T-cell (primary cell): ENCODE results near the gene PTPRM. TPM values are rescaled to one million over a fixed set of nuclear protein-coding genes. Genes with fewer than 3 reads are reported as not detected.

Source experiments
- ATAC-seq, 4 experiments: fragments of 200-7000 bp in 3 of 4; fragments of 150-1000 bp in 1 of 4; cut with Tn5 transposase; replicated peaks in 1 of 4; 1 replicate in 3 of 4; 2 replicates in 1 of 4; pipeline ENCODE4 v1.10.0; 2021; ENCODE audit warnings: moderate library complexity in 3 of 4, mild to moderate bottlenecking in 2 of 4, moderate number of reproducible peaks in 1 of 4
- CTCF ChIA-PET, 2 donors: fragments of 300-600 bp; sonication (Branson Sonifier 250); formaldehyde crosslinking; loops; one replicate each; lab custom pipeline; 2022; ENCODE audit warnings: antibody characterized with exemption in 2 of 2; lab: Charles Lee
- POLR2A ChIA-PET, 2 donors: fragments of 300-600 bp; sonication (Branson Sonifier 250); formaldehyde crosslinking; loops; one replicate each; lab custom pipeline; 2022; ENCODE audit warnings: antibody characterized with exemption in 2 of 2; lab: Charles Lee
- DNase-seq, 35 experiments: peaks; one replicate each; pipeline versions ENCODE4 v3.0.0 to v3.0.0-alpha.2; 2013 to 2023
- H3K27ac ChIP-seq: one replicate; pipeline ENCODE4 v1.5.1; 2013; ENCODE audit warnings: low read length
- H3K27me3 ChIP-seq, 2 experiments: replicated peaks in 1 of 2; 1 replicate in 1 of 2; 2 replicates in 1 of 2; pipeline versions ENCODE4 v1.6.1 to v1.7.0; 2013; ENCODE audit warnings: low read length in 1 of 2, mixed read lengths in 1 of 2; ENCODE audit not compliant: control insufficient read depth in 2 of 2, insufficient read depth in 2 of 2; ENCODE audit errors: extremely low read depth in 1 of 2
- H3K36me3 ChIP-seq, 2 donors: 1 replicate in 1 of 2; 2 replicates in 1 of 2; pipeline versions ENCODE4 v1.6.1 to v1.7.0; 2013; ENCODE audit warnings: low read length in 1 of 2; ENCODE audit not compliant: control insufficient read depth in 2 of 2, insufficient read depth in 1 of 2; ENCODE audit errors: extremely low read depth in 1 of 2
- H3K4me1 ChIP-seq, 2 experiments: 1 replicate in 1 of 2; 2 replicates in 1 of 2; pipeline versions ENCODE4 v1.6.1 to v1.7.0; 2013; ENCODE audit warnings: low read length in 2 of 2, mixed read lengths in 1 of 2; ENCODE audit not compliant: insufficient read depth in 2 of 2, control insufficient read depth in 1 of 2; ENCODE audit errors: extremely low read depth in 1 of 2
- H3K4me3 ChIP-seq, 2 donors: 1 replicate in 1 of 2; 2 replicates in 1 of 2; pipeline versions ENCODE4 v1.5.1 to v1.7.0; 2013; ENCODE audit warnings: mild to moderate bottlenecking in 2 of 2, low read length in 1 of 2, moderate library complexity in 1 of 2; ENCODE audit not compliant: control insufficient read depth in 1 of 2; ENCODE audit errors: extremely low read depth in 1 of 2
- H3K9me3 ChIP-seq: 2 replicates; pipeline ENCODE4 v1.7.0; 2013
- H3K27ac Mint-ChIP-seq, 2 donors: one replicate each; pipeline ENCODE4 v1.8.0; 2020 to 2021; ENCODE audit warnings: mild to moderate bottlenecking in 2 of 2, mixed read lengths in 2 of 2
- H3K27me3 Mint-ChIP-seq, 2 donors: one replicate each; pipeline ENCODE4 v1.8.0; 2021 to 2022; ENCODE audit warnings: mixed read lengths in 2 of 2
- H3K36me3 Mint-ChIP-seq: one replicate; pipeline ENCODE4 v1.8.0; 2021; ENCODE audit warnings: mixed read lengths
- H3K4me1 Mint-ChIP-seq, 3 donors: one replicate each; pipeline ENCODE4 v1.8.0; 2020 to 2022; ENCODE audit warnings: mixed read lengths in 3 of 3, mild to moderate bottlenecking in 1 of 3
- H3K4me3 Mint-ChIP-seq, 3 donors: one replicate each; pipeline ENCODE4 v1.8.0; 2020 to 2022; ENCODE audit warnings: mild to moderate bottlenecking in 3 of 3, mixed read lengths in 3 of 3, moderate library complexity in 3 of 3
- H3K9me3 Mint-ChIP-seq, 3 donors: one replicate each; pipeline ENCODE4 v1.8.0; 2020 to 2022; ENCODE audit warnings: mixed read lengths in 3 of 3
- WGBS: methylation state at CpG from one replicate; pipeline ENCODE4 v1.1.5; 2013; ENCODE audit warnings: missing lambda C conversion rate; ENCODE audit not compliant: insufficient coverage; 5-methylcytosine and 5-hydroxymethylcytosine counted together
- total RNA-seq, 35 experiments: library from RNA in 6 of 35; stranded (reverse) in 6 of 35; fragments of 120-200 nt in 1 of 35; gene quantifications; one replicate each; pipeline versions ENCODE4 v1.2.1 to v1.2.4 and lab custom pipeline; 2013 to 2026

PTPRM gene
- total RNA-seq, 5 donors from 2014 or later (not counting 1 experiment from before 2014, with no cell fraction given), result 4.1 to 47.4 (median 7.1) TPM

DNA sequence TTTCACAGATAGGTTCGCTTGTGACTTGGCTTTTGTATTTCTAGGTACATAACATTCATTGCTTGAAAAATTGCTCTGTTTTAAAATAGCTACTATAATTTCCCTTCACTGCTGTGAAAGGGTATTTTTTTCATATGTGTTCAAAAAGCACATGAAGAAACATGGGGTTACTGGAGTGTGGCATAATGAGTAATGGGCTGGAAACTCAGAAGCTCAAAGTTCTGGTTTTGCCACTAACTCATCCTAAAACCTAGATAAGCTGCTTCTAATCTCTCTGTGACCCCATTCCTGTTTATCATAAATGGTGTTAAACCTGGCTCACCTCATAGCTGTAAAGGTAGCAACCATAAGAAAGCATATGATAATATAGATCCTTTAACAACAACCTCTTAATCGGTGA, 319.3 kb downstream of the PTPRM start:
- Mint-ChIP-seq H3K27me3 (no peaks in the 10 kb centered on the region), H3K9me3 (peaks cover 0 to 4% (median 0%) of the 10 kb centered on the region in 3 donors), H3K27ac (no peak overlapping the region), H3K4me1 (no peaks in the 10 kb centered on the region), H3K4me3 (no peak overlapping the region), H3K36me3 (no peaks in the 10 kb centered on the region)
- DNase-seq (no peak), ATAC-seq (no peak)
- ChIA-PET CTCF (no interaction called here), POLR2A (no interaction called here)
- peaks cover 3 to 4% of the 10 kb centered on the region in 2 experiments for H3K4me1 ChIP-seq
- no peaks in the 10 kb centered on the region for H3K27me3 ChIP-seq
- H3K36me3 ChIP-seq, result no peaks in the 10 kb centered on the region
- no peak overlapping the region for H3K4me3 ChIP-seq
- WGBS, result no CpG with 5 or more reads among the region's 2 CpGs
- no peak overlapping the region for H3K27ac ChIP-seq
- H3K9me3 ChIP-seq, result no peaks in the 10 kb centered on the region

DNA sequence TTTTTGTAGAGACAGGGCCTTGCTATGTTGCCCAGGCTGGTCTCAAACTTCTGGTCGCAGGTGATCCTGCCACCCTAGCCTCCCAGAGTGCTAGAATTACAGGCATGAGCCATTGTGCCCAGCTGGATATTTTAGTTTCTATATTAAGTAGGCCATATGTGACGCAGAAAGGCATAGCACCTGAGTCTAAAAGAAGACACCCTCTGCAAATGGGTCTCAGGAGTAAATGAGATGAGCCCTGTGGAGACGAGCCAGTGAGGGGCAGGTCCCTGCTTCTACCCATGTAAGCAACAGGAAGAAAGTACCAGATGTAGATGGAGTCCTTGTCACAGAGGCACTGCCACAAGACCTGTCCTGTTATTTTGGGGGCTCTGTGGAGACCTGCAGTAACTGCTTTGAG, 322.4 kb downstream of the PTPRM start:
- Histone ChIP-seq H3K27ac (no peak overlapping the region), H3K27me3 (no peaks in the 10 kb centered on the region), H3K4me1 (peaks cover 3 to 4% of the 10 kb centered on the region in 2 experiments), H3K4me3 (no peak overlapping the region), H3K9me3 (no peaks in the 10 kb centered on the region), H3K36me3 (no peaks in the 10 kb centered on the region)
- no peaks in the 10 kb centered on the region for H3K4me1 Mint-ChIP-seq
- POLR2A ChIA-PET, result no interaction called here
- H3K36me3 Mint-ChIP-seq, result no peaks in the 10 kb centered on the region
- H3K27me3 Mint-ChIP-seq, result no peaks in the 10 kb centered on the region
- DNase-seq, result peak in 1 of 35 experiments; percentile 14
- CTCF ChIA-PET, result no interaction called here
- H3K4me3 Mint-ChIP-seq, result no peak overlapping the region
- ATAC-seq, result no peak
- H3K9me3 Mint-ChIP-seq, result no peaks in the 10 kb centered on the region
- no peak overlapping the region for H3K27ac Mint-ChIP-seq
- 89% methylated on average over 1 of the region's 3 CpGs for WGBS

GRCh38 chr18:7890075-7890474, 323.0 kb downstream of the PTPRM start:
- Histone ChIP-seq H3K27ac (no peak overlapping the region), H3K27me3 (no peaks in the 10 kb centered on the region), H3K4me1 (peaks cover 2 to 3% of the 10 kb centered on the region in 2 experiments), H3K36me3 (no peaks in the 10 kb centered on the region), H3K9me3 (no peaks in the 10 kb centered on the region), H3K4me3 (no peak overlapping the region)
- Mint-ChIP-seq H3K9me3 (no peaks in the 10 kb centered on the region), H3K36me3 (no peaks in the 10 kb centered on the region), H3K4me3 (no peak overlapping the region), H3K4me1 (no peaks in the 10 kb centered on the region), H3K27me3 (no peaks in the 10 kb centered on the region), H3K27ac (no peak overlapping the region)
- DNase-seq (no peak), ATAC-seq (no peak)
- ChIA-PET CTCF (no interaction called here), POLR2A (no interaction called here)
- no CpG with 5 or more reads among the region's 2 CpGs for WGBS

DNA sequence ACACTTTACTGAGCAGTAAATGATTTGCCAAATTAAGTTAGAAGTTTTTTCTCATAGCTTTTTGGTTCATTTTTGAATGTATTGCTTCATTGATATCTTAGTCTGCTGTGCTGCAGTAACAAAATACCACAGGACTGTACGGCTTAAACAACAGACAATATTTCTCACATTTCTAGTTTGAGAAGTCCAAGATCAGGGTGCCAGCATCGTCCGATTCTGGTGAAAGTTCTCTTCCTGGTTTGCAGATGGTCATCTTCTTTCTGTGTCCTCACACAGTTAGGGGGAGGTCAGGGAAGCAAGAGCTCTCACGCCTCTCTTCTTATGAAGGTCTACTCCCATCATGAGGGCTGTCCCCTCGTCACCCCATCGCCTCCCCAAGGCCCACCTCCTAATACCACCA, 325.4 kb downstream of the PTPRM start:
- no peak for DNase-seq
- Mint-ChIP-seq H3K4me3 (no peak overlapping the region), H3K9me3 (no peaks in the 10 kb centered on the region), H3K27ac (no peak overlapping the region), H3K36me3 (no peaks in the 10 kb centered on the region), H3K4me1 (no peaks in the 10 kb centered on the region), H3K27me3 (no peaks in the 10 kb centered on the region)
- no peaks in the 10 kb centered on the region for H3K4me1 ChIP-seq
- CTCF ChIA-PET, result no interaction called here
- no peaks in the 10 kb centered on the region for H3K36me3 ChIP-seq
- H3K4me3 ChIP-seq, result no peak overlapping the region
- no peaks in the 10 kb centered on the region for H3K27me3 ChIP-seq
- ATAC-seq, result no peak
- no peak overlapping the region for H3K27ac ChIP-seq
- POLR2A ChIA-PET, result no interaction called here
- WGBS, result no CpG with 5 or more reads among the region's 6 CpGs
- no peaks in the 10 kb centered on the region for H3K9me3 ChIP-seq

GRCh38 chr18:7894592-7894991, 327.5 kb downstream of the PTPRM start:
- no peak overlapping the region for H3K27ac ChIP-seq
- H3K4me3 ChIP-seq, result no peak overlapping the region
- no peak for ATAC-seq
- H3K9me3 ChIP-seq, result no peaks in the 10 kb centered on the region
- H3K36me3 ChIP-seq, result no peaks in the 10 kb centered on the region
- H3K4me1 ChIP-seq, result no peaks in the 10 kb centered on the region
- no peaks in the 10 kb centered on the region for H3K9me3 Mint-ChIP-seq
- H3K27me3 Mint-ChIP-seq, result no peaks in the 10 kb centered on the region
- H3K27me3 ChIP-seq, result no peaks in the 10 kb centered on the region
- POLR2A ChIA-PET, result no interaction called here
- no peaks in the 10 kb centered on the region for H3K4me1 Mint-ChIP-seq
- H3K36me3 Mint-ChIP-seq, result no peaks in the 10 kb centered on the region
- CTCF ChIA-PET, result no interaction called here
- DNase-seq, result no peak
- H3K4me3 Mint-ChIP-seq, result no peak overlapping the region
- H3K27ac Mint-ChIP-seq, result no peak overlapping the region
- no CpG with 5 or more reads among the region's 1 CpG for WGBS

- Mint-ChIP-seq H3K27ac (no peak overlapping the region), H3K4me3 (no peak overlapping the region), H3K4me1 (no peaks in the 10 kb centered on the region), H3K9me3 (no peaks in the 10 kb centered on the region), H3K36me3 (no peaks in the 10 kb centered on the region), H3K27me3 (no peaks in the 10 kb centered on the region)
- 88% methylated on average over 4 of the region's 5 CpGs for WGBS
- no peak for ATAC-seq
- no peak for DNase-seq
- ChIA-PET CTCF (no interaction called here), POLR2A (no interaction called here)
- no peaks in the 10 kb centered on the region for H3K4me1 ChIP-seq
- no peak overlapping the region for H3K27ac ChIP-seq
- H3K9me3 ChIP-seq, result no peaks in the 10 kb centered on the region
- no peak overlapping the region for H3K4me3 ChIP-seq
- H3K36me3 ChIP-seq, result no peaks in the 10 kb centered on the region
- no peaks in the 10 kb centered on the region for H3K27me3 ChIP-seq
These were observed 328.2 kb downstream of the PTPRM start for GRCh38 chr18:7895346-7895745.

GRCh38 chr18:7896161-7896560, 329.0 kb downstream of the PTPRM start:
- H3K27me3 Mint-ChIP-seq, result no peaks in the 10 kb centered on the region
- DNase-seq, result peak in 3 of 35 experiments; percentile 1 to 36 (median 11)
- no peaks in the 10 kb centered on the region for H3K9me3 ChIP-seq
- ATAC-seq, result no peak
- no peaks in the 10 kb centered on the region for H3K4me1 ChIP-seq
- 50% methylated on average over 2 of the region's 3 CpGs for WGBS
- no peaks in the 10 kb centered on the region for H3K27me3 ChIP-seq
- H3K9me3 Mint-ChIP-seq, result no peaks in the 10 kb centered on the region
- H3K27ac Mint-ChIP-seq, result no peak overlapping the region
- H3K36me3 ChIP-seq, result no peaks in the 10 kb centered on the region
- H3K4me3 ChIP-seq, result no peak overlapping the region
- ChIA-PET POLR2A (no interaction called here), CTCF (interaction anchor here in 1 of 2 donors (0.7 kb wide), 1 partner anchor 530 kb away, joined by 3 read pairs; no protein-coding TSS in a partner anchor)
- H3K4me3 Mint-ChIP-seq, result no peak overlapping the region
- H3K36me3 Mint-ChIP-seq, result no peaks in the 10 kb centered on the region
- no peak overlapping the region for H3K27ac ChIP-seq
- no peaks in the 10 kb centered on the region for H3K4me1 Mint-ChIP-seq
